NCI-H2196 treated with DMSO at 0.1 percent for 48 hours (cell line): ENCODE measurements around the gene RRP8.

Experiments
- DNase-seq: peaks from one replicate; lab custom pipeline; 2025; ENCODE audit not compliant: unreplicated experiment; lab: John Stamatoyannopoulos, UW

The RRP8 gene

GRCh38 chr11:6632116-6633073 lies 29.0 kb upstream of the RRP8 start:
- no peak for DNase-seq

- DNase-seq, result no peak
Measured at GRCh38 chr11:6631361-6631890, 28.0 kb upstream of the RRP8 start.

- DNase-seq, result no peak
Measured at GRCh38 chr11:6630632-6631291, 27.3 kb upstream of the RRP8 start.

- DNase-seq, result no peak
Measured at GRCh38 chr11:6629892-6630631, 26.6 kb upstream of the RRP8 start.

GRCh38 chr11:6629573-6629891 lies 26.1 kb upstream of the RRP8 start:
- DNase-seq, result no peak

GRCh38 chr11:6628526-6628925 lies 25.1 kb upstream of the RRP8 start:
- DNase-seq, result no peak

GRCh38 chr11:6627762-6628241 lies 24.4 kb upstream of the RRP8 start:
- DNase-seq, result no peak

- DNase-seq, result no peak
Measured at GRCh38 chr11:6626971-6627761, 23.8 kb upstream of the RRP8 start.

GRCh38 chr11:6625832-6626420 lies 22.5 kb upstream of the RRP8 start:
- no peak for DNase-seq

- no peak for DNase-seq
Measured at GRCh38 chr11:6625156-6625831, 21.9 kb upstream of the RRP8 start.

GRCh38 chr11:6623391-6624363 lies 20.3 kb upstream of the RRP8 start:
- no peak for DNase-seq

GRCh38 chr11:6622261-6623171 lies 19.1 kb upstream of the RRP8 start:
- DNase-seq, result no peak

- DNase-seq, result no peak
Measured at GRCh38 chr11:6621711-6622211, 18.3 kb upstream of the RRP8 start.

- no peak for DNase-seq
Measured at GRCh38 chr11:6620636-6621035, 17.2 kb upstream of the RRP8 start.

GRCh38 chr11:6619004-6619745 lies 15.8 kb upstream of the RRP8 start, which contains the start of gene TPP1:
TSS of gene TPP1 (minus strand) at chr11:6619422. CDS start at chr11:6619400, 22 bp downstream.
- DNase-seq, result peak; percentile 83
